HCT116 (cell line): ENCODE measurements around the gene OTULIN. TPM values are rescaled to one million over a fixed set of nuclear protein-coding genes. Genes with fewer than 3 reads are reported as not detected.

Experiments
- ATAC-seq: fragments of 200-7000 bp; cut with Tn5 transposase; 2 replicates; pipeline ENCODE4 v1.9.1; 2020; ENCODE audit warnings: mild to moderate bottlenecking, moderate library complexity
- BruUV-seq: library from RNA; stranded (reverse); fragments of 400-500 nt; replicated peaks from 2 replicates; lab custom pipeline; 2021; lab: Mats Ljungman, UMichigan
- CTCF ChIA-PET: fragments of 300-600 bp; sonication (Branson Sonifier 250); formaldehyde crosslinking; loops from one replicate; lab custom pipeline; 2021; ENCODE audit warnings: antibody characterized with exemption; lab: Charles Lee
- POLR2A ChIA-PET: fragments of 300-600, 350-600 bp; sonication (Branson Sonifier 250); formaldehyde crosslinking; loops from one replicate; lab custom pipeline; 2021; ENCODE audit warnings: antibody characterized with exemption; lab: Charles Lee
- RAD21 ChIA-PET, 2 experiments: fragments of 300-600 bp; sonication (Branson Sonifier 250); formaldehyde crosslinking; loops; one replicate each; lab custom pipeline; 2023; ENCODE audit warnings: low total read pairs in 2 of 2; ENCODE audit not compliant: uncharacterized antibody in 2 of 2, unreplicated experiment in 2 of 2, low non-redundant PET in 1 of 2; lab: Charles Lee
- DNase-seq: peaks from one replicate; pipeline ENCODE4 v3.0.0-alpha.2; 2010; ENCODE audit warnings: low read depth, low spot score
- H2AFZ ChIP-seq: fragments of 200-600 bp; shearing (Covaris generic), sonication (generic); 2 replicates; pipeline ENCODE4 v1.6.1; 2017; ENCODE audit warnings: low read depth, mixed run types, mixed read lengths, antibody characterized with exemption, low read length; ENCODE audit not compliant: poor library complexity, severe bottlenecking
- H3K27ac ChIP-seq: 2 replicates; pipeline ENCODE4 v1.5.1; 2012; ENCODE audit warnings: low read depth, low read length
- H3K27me3 ChIP-seq: fragments of 200-600 bp; sonication (generic); 2 replicates; pipeline ENCODE4 v1.6.1; 2016; ENCODE audit warnings: mixed run types, low read length, mixed read lengths; ENCODE audit not compliant: insufficient read depth
- H3K36me3 ChIP-seq, 2 experiments: fragments of 200-500 bp in 1 of 2; fragments of 200-600 bp in 1 of 2; sonication (Bioruptor generic) in 1 of 2; sonication (generic) in 1 of 2; 2 replicates each; pipeline versions ENCODE4 v1.5.1 to v1.6.1; 2014 to 2016; ENCODE audit warnings: low read length in 2 of 2, inconsistent platforms in 1 of 2, mixed read lengths in 1 of 2, mixed run types in 1 of 2; ENCODE audit not compliant: insufficient read depth in 2 of 2, control insufficient read depth in 1 of 2
- H3K4me1 ChIP-seq, 2 experiments: fragments of 200-600 bp in 1 of 2; sonication (generic) in 1 of 2; 2 replicates each; pipeline versions ENCODE4 v1.5.1 to v1.6.1; 2012 to 2017; ENCODE audit warnings: low read length in 2 of 2, inconsistent platforms in 1 of 2, mild to moderate bottlenecking in 1 of 2, mixed read lengths in 1 of 2, mixed run types in 1 of 2, moderate library complexity in 1 of 2; ENCODE audit not compliant: insufficient read depth in 2 of 2, control insufficient read depth in 1 of 2
- H3K4me2 ChIP-seq: fragments of 200-600 bp; sonication (generic); 2 replicates; pipeline ENCODE4 v1.6.1; 2017; ENCODE audit warnings: mixed run types, low read length, mixed read lengths
- H3K4me3 ChIP-seq, 2 experiments: fragments of 200-600 bp in 1 of 2; sonication (generic) in 1 of 2; replicated peaks in 1 of 2; 2 replicates each; pipeline ENCODE4 v1.5.1; 2011 to 2016; ENCODE audit warnings: low read length in 2 of 2, control low read depth in 1 of 2, low read depth in 1 of 2, mild to moderate bottlenecking in 1 of 2, mixed read lengths in 1 of 2, mixed run types in 1 of 2
- H3K79me2 ChIP-seq: fragments of 200-600 bp; sonication (generic); 2 replicates; pipeline ENCODE4 v1.6.1; 2017; ENCODE audit warnings: mild to moderate bottlenecking, mixed run types, low read length, moderate library complexity, mixed read lengths; ENCODE audit not compliant: insufficient read depth
- H3K9ac ChIP-seq: fragments of 200-600 bp; sonication (generic); 2 replicates; pipeline ENCODE4 v1.6.1; 2016; ENCODE audit warnings: low read length, mixed read lengths
- H3K9me2 ChIP-seq: fragments of 200-600 bp; sonication (generic), shearing (Covaris generic); 2 replicates; pipeline ENCODE4 v1.6.1; 2017; ENCODE audit warnings: mixed run types, mild to moderate bottlenecking, moderate library complexity; ENCODE audit not compliant: insufficient read depth
- H3K9me3 ChIP-seq, 2 experiments: fragments of 200-500 bp in 1 of 2; fragments of 200-600 bp in 1 of 2; sonication (Bioruptor generic) in 1 of 2; sonication (generic) in 1 of 2; 2 replicates each; pipeline ENCODE4 v1.6.1; 2014 to 2017; ENCODE audit warnings: low read length in 2 of 2, mixed read lengths in 2 of 2, inconsistent platforms in 1 of 2, low read depth in 1 of 2, mild to moderate bottlenecking in 1 of 2, mixed run types in 1 of 2, moderate library complexity in 1 of 2; ENCODE audit not compliant: control insufficient read depth in 1 of 2, insufficient read depth in 1 of 2
- H4K20me1 ChIP-seq: fragments of 200-600 bp; sonication (generic), shearing (Covaris generic); 2 replicates; pipeline ENCODE4 v1.6.1; 2017; ENCODE audit warnings: mixed run types, mild to moderate bottlenecking, moderate library complexity; ENCODE audit not compliant: insufficient read depth
- CEBPB ChIP-seq: IDR thresholded peaks from 2 replicates; pipeline ENCODE4 v1.6.1; 2012; ENCODE audit warnings: low read depth
- JUND ChIP-seq: IDR thresholded peaks from 2 replicates; pipeline ENCODE4 v1.6.1; 2012
- POLR2A ChIP-seq: IDR thresholded peaks from 2 replicates; pipeline ENCODE4 v1.7.0; 2011; ENCODE audit warnings: borderline replicate concordance; ENCODE audit not compliant: insufficient read depth, insufficient read length; ENCODE audit errors: extremely low read depth
- POLR2AphosphoS5 ChIP-seq: IDR thresholded peaks from 2 replicates; pipeline ENCODE4 v1.6.1; 2011; ENCODE audit warnings: mild to moderate bottlenecking, low read depth, low read length, moderate library complexity
- SIN3A ChIP-seq: IDR thresholded peaks from 2 replicates; pipeline ENCODE4 v1.6.1; 2012; ENCODE audit warnings: low read depth
- SP1 ChIP-seq: IDR thresholded peaks from 2 replicates; pipeline ENCODE4 v1.6.1; 2012; ENCODE audit warnings: low read depth
- SRF ChIP-seq: IDR thresholded peaks from 2 replicates; pipeline ENCODE4 v1.6.1; 2012; ENCODE audit warnings: low read depth
- TCF7L2 ChIP-seq: IDR thresholded peaks from 2 replicates; pipeline ENCODE4 v1.7.0; 2011; ENCODE audit warnings: borderline replicate concordance, inconsistent platforms; ENCODE audit not compliant: insufficient read depth, insufficient read length; ENCODE audit errors: extremely low read depth
- YY1 ChIP-seq: IDR thresholded peaks from 2 replicates; pipeline ENCODE4 v1.6.1; 2011; ENCODE audit warnings: low read length, low read depth, moderate library complexity, mild to moderate bottlenecking; ENCODE audit not compliant: insufficient replicate concordance; ENCODE audit errors: extremely low read depth
- ZFX ChIP-seq: fragments of 450-650 bp; IDR thresholded peaks from 2 replicates; pipeline ENCODE4 v1.6.1; 2017
- ZNF274 ChIP-seq: fragments of 200-500 bp; sonication (Bioruptor generic); IDR thresholded peaks from 2 replicates; pipeline ENCODE4 v1.6.1; 2014; ENCODE audit warnings: mild to moderate bottlenecking, low read depth, low read length, inconsistent platforms
- intact Hi-C: fragments of 100-400 bp; cut with micrococcal nuclease; formaldehyde crosslinking; loops from 2 replicates; pipeline ENCODE4 v1.10.0; 2022
- total RNA-seq: library from RNA; stranded (reverse); gene quantifications from one replicate; pipeline ENCODE4 v1.2.1, GENCODE V29; 2021; ENCODE audit not compliant: unreplicated experiment
- TF ChIP-seq, protein P1 (sequence below): IDR thresholded peaks from 2 replicates; pipeline ENCODE4 v1.6.1; 2012
- TF ChIP-seq, protein P2 (sequence below), 3 experiments: fragments of 200-600 bp in 1 of 3; sonication (generic) in 1 of 3; IDR thresholded peaks in 2 of 3; conservative IDR thresholded peaks in 1 of 3; 2 replicates each; pipeline ENCODE4 v1.5.1; 2012 to 2017; ENCODE audit warnings: low read depth in 2 of 3, low read length in 2 of 3, antibody characterized with exemption in 1 of 3, borderline replicate concordance in 1 of 3, control low read depth in 1 of 3, mild to moderate bottlenecking in 1 of 3, mixed read lengths in 1 of 3, mixed run types in 1 of 3, moderate library complexity in 1 of 3; ENCODE audit not compliant: insufficient read depth in 1 of 3

OTULIN gene
- total RNA-seq, 1 experiment from 2014 or later = 25.7 TPM

DNA sequence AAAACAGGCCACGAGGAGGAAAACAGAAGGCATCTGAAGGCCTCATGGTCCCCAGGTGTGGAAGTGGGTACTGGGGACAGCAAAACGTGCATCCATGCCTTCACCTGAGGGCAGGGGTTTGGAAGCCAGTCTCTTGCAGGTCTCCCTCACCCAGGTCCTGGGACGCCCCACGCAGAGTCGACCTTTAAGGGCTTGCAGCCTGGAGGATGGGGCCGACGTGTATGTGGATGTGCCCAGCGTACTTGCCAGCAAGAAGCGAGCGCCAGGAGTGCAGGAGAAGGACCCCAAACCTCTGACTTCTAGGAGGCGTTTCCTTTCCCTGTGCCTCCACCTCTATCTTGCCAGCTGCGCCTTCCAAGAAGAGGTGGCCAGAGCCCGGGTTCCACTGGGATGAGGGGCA is 65.9 kb downstream of the OTULIN start:
- H3K27me3 ChIP-seq = no peaks in the 10 kb centered on the region

More for the DNA sequence above, 65.9 kb downstream of the OTULIN start:
- Histone ChIP-seq H3K4me3 (no peak overlapping the region), H3K9me2 (no peaks in the 10 kb centered on the region), H3K27ac (no peak overlapping the region), H2AFZ (no peak overlapping the region), H3K4me1 (no peaks in the 10 kb centered on the region), H3K79me2 (no peaks in the 10 kb centered on the region), H3K36me3 (no peaks in the 10 kb centered on the region), H3K9me3 (no peaks in the 10 kb centered on the region), H3K4me2 (no peak overlapping the region), H3K9ac (no peak overlapping the region), H4K20me1 (no peaks in the 10 kb centered on the region)
- RAD21 ChIA-PET = no interaction called here
- no peak for TF ChIP-seq SRF
- no peak for TF ChIP-seq SIN3A
- TF ChIP-seq JUND = no peak
- TF ChIP-seq, protein P1, sequence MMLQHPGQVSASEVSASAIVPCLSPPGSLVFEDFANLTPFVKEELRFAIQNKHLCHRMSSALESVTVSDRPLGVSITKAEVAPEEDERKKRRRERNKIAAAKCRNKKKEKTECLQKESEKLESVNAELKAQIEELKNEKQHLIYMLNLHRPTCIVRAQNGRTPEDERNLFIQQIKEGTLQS = no peak
- no peak for TF ChIP-seq TCF7L2
- no peak for TF ChIP-seq POLR2AphosphoS5
- no peak for TF ChIP-seq ZFX
- TF ChIP-seq POLR2A = no peak
- TF ChIP-seq SP1 = no peak
- TF ChIP-seq YY1 = no peak
- TF ChIP-seq ZNF274 = no peak
- no peak for TF ChIP-seq CEBPB
- TF ChIP-seq, protein P2, sequence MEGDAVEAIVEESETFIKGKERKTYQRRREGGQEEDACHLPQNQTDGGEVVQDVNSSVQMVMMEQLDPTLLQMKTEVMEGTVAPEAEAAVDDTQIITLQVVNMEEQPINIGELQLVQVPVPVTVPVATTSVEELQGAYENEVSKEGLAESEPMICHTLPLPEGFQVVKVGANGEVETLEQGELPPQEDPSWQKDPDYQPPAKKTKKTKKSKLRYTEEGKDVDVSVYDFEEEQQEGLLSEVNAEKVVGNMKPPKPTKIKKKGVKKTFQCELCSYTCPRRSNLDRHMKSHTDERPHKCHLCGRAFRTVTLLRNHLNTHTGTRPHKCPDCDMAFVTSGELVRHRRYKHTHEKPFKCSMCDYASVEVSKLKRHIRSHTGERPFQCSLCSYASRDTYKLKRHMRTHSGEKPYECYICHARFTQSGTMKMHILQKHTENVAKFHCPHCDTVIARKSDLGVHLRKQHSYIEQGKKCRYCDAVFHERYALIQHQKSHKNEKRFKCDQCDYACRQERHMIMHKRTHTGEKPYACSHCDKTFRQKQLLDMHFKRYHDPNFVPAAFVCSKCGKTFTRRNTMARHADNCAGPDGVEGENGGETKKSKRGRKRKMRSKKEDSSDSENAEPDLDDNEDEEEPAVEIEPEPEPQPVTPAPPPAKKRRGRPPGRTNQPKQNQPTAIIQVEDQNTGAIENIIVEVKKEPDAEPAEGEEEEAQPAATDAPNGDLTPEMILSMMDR (IDR thresholded peaks at IDR 0.05 in 2 of 3, conservative IDR thresholded peaks at IDR 0.05 in 1 of 3; ENCODE audit: borderline replicate concordance in 1 of 3, insufficient read depth in 1 of 3, low read depth in 2 of 3, low read length in 2 of 3) = no peak
- BruUV-seq = no TSS peak
- intact Hi-C loops = no loop called here
- DNase-seq (no peak), ATAC-seq (no peak)
- POLR2A ChIA-PET = no interaction called here
- CTCF ChIA-PET = interaction anchor here (4.7 kb wide), 1 partner anchor 273 kb away, joined by 39 read pairs; no protein-coding TSS in a partner anchor
